Panc1 (cell line): ENCODE data around the gene RBCK1. TPM values are rescaled to one million over a fixed set of nuclear protein-coding genes. Genes with fewer than 3 reads are reported as not detected.

Source experiments
- ATAC-seq: fragments of 200-7000 bp; cut with Tn5 transposase; 2 replicates; pipeline ENCODE4 v1.9.1; 2020; ENCODE audit warnings: mild to moderate bottlenecking, moderate library complexity
- BruUV-seq: library from RNA; stranded (reverse); fragments of 400-500 nt; replicated peaks from 2 replicates; lab custom pipeline; 2021; lab: Mats Ljungman, UMichigan
- CTCF ChIA-PET: fragments of 300-600 bp; sonication (Branson Sonifier 250); formaldehyde crosslinking; loops from one replicate; lab custom pipeline; 2022; ENCODE audit warnings: antibody characterized with exemption; lab: Charles Lee
- POLR2A ChIA-PET: fragments of 300-600 bp; sonication (Branson Sonifier 250); formaldehyde crosslinking; loops from one replicate; lab custom pipeline; 2022; ENCODE audit warnings: antibody characterized with exemption; lab: Charles Lee
- DNase-seq: peaks from one replicate; pipeline ENCODE4 v3.0.0-alpha.2; 2010; ENCODE audit warnings: low read depth, low spot score
- H3K27ac ChIP-seq: 2 replicates; pipeline ENCODE4 v1.5.1; 2011; ENCODE audit warnings: mild to moderate bottlenecking, low read length, inconsistent platforms
- H3K27me3 ChIP-seq: fragments of 200-500 bp; sonication (Bioruptor generic); 2 replicates; pipeline ENCODE4 v1.6.0; 2014; ENCODE audit warnings: low read length, inconsistent platforms; ENCODE audit not compliant: control insufficient read depth, insufficient read depth
- H3K36me3 ChIP-seq: fragments of 200-500 bp; sonication (Bioruptor generic); 2 replicates; pipeline ENCODE4 v1.5.1; 2014; ENCODE audit warnings: inconsistent platforms, mild to moderate bottlenecking, low read length, moderate library complexity; ENCODE audit not compliant: control insufficient read depth, insufficient read depth
- H3K4me1 ChIP-seq: 2 replicates; pipeline ENCODE4 v1.5.1; 2011; ENCODE audit warnings: inconsistent platforms, mild to moderate bottlenecking, low read length, moderate library complexity; ENCODE audit not compliant: control insufficient read depth, insufficient read depth
- H3K4me3 ChIP-seq, 2 experiments: 2 replicates each; pipeline ENCODE4 v1.5.1; 2011 to 2012; ENCODE audit warnings: low read depth in 2 of 2, low read length in 2 of 2, mild to moderate bottlenecking in 2 of 2, inconsistent platforms in 1 of 2, moderate library complexity in 1 of 2
- H3K9me3 ChIP-seq: fragments of 200-500 bp; sonication (Bioruptor generic); 2 replicates; pipeline ENCODE4 v1.5.1; 2014; ENCODE audit warnings: low read depth, mild to moderate bottlenecking, inconsistent platforms, low read length, moderate library complexity; ENCODE audit not compliant: control insufficient read depth, insufficient read depth
- CTCF ChIP-seq: fragments of 450-650 bp; IDR thresholded peaks from 2 replicates; pipeline ENCODE4 v1.5.1; 2017; ENCODE audit warnings: mild to moderate bottlenecking
- POLR2AphosphoS5 ChIP-seq: IDR thresholded peaks from 2 replicates; pipeline ENCODE4 v1.6.1; 2012; ENCODE audit warnings: mild to moderate bottlenecking, low read depth, low read length, moderate library complexity
- REST ChIP-seq, 2 experiments: IDR thresholded peaks; 2 replicates each; pipeline ENCODE4 v1.6.1; 2011 to 2012; ENCODE audit warnings: low read depth in 2 of 2, control low read depth in 1 of 2, low read length in 1 of 2, mild to moderate bottlenecking in 1 of 2, moderate library complexity in 1 of 2; ENCODE audit not compliant: insufficient read depth in 1 of 2
- SIN3A ChIP-seq: IDR thresholded peaks from 2 replicates; pipeline ENCODE4 v1.6.1; 2012; ENCODE audit warnings: low read depth, mild to moderate bottlenecking, low read length, moderate library complexity, borderline replicate concordance; ENCODE audit not compliant: insufficient read depth
- TCF7L2 ChIP-seq: IDR thresholded peaks from 2 replicates; pipeline ENCODE4 v1.6.1; 2011; ENCODE audit warnings: mild to moderate bottlenecking, low read depth, low read length, inconsistent platforms
- in situ Hi-C: cut with HindIII; loops from 2 replicates; pipeline ENCODE4 v1.10.0; 2016; ENCODE audit warnings: low sequenced_read_pairs, low pct_unique_long_range_greater_than_20kb
- intact Hi-C: fragments of 100-400 bp; cut with micrococcal nuclease; formaldehyde crosslinking; loops from one replicate; pipeline ENCODE4 v1.10.0; 2022; ENCODE audit not compliant: unreplicated experiment
- total RNA-seq: library from RNA; stranded (reverse); gene quantifications from one replicate; pipeline ENCODE4 v1.2.1, GENCODE V29; 2021; ENCODE audit not compliant: unreplicated experiment

RBCK1 gene
- total RNA-seq, 1 experiment from 2014 or later: 97.1 TPM

- POLR2A ChIA-PET: interaction anchor here (0.7 kb wide), 1 partner anchor 10 kb away, joined by 4 read pairs; no protein-coding TSS in a partner anchor
- peak overlapping the region; percentile 56 to 76 for H3K4me3 ChIP-seq
- CTCF ChIA-PET: interaction anchor here (0.9 kb wide), 1 partner anchor 49 kb away, joined by 3 read pairs; no protein-coding TSS in a partner anchor
- DNase-seq: no peak
- no peaks in the 10 kb centered on the region for H3K9me3 ChIP-seq
- in situ Hi-C loops (no loop called here), intact Hi-C loops (no loop called here)
- peaks cover 17% of the 10 kb centered on the region for H3K4me1 ChIP-seq
- peak; percentile 56 for ATAC-seq
- TF ChIP-seq SIN3A (no peak), POLR2AphosphoS5 (peak; percentile 7; the same call in 1 of the 2 replicates)
- no TSS peak for BruUV-seq
- H3K36me3 ChIP-seq: no peaks in the 10 kb centered on the region
- H3K27ac ChIP-seq: peak overlapping the region; percentile 81
- no peaks in the 10 kb centered on the region for H3K27me3 ChIP-seq
Observed at GRCh38 chr20:382291-383115, 25.6 kb upstream of the RBCK1 start.

DNA sequence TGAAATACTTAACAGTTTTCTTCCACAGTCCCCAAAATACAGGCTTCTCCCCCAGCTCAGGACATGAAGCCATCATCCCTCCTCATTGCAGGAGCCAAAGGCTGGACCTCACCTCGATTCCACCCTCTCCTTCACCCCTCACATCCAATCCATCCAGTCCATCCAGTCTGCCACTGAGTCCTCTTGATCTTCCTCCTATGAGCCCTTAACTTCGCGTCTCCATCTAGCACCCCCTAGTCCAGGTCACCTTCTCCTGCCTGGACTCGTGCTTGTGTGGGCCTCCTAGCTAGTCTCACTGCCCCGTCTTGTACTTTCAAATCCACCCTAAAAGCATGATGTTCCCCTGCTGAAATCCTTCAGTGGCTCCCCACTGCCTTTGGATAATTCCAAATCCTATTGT is 24.2 kb upstream of the RBCK1 start:
- Histone ChIP-seq H3K27ac (peak overlapping the region; percentile 8; the same call in 1 of the 2 replicates), H3K36me3 (no peaks in the 10 kb centered on the region), H3K27me3 (no peaks in the 10 kb centered on the region), H3K9me3 (no peaks in the 10 kb centered on the region), H3K4me3 (peak overlapping the region in 1 of 2 experiments; percentile 76; a peak in 2 of 4 replicates), H3K4me1 (peaks cover 13% of the 10 kb centered on the region)
- intact Hi-C loops (no loop called here), in situ Hi-C loops (no loop called here)
- ATAC-seq (no peak), DNase-seq (no peak)
- CTCF ChIA-PET: no interaction called here
- POLR2A ChIA-PET: no interaction called here
- TF ChIP-seq REST (IDR thresholded peaks at IDR 0.05; ENCODE audit: insufficient read depth in 1 of 2, low read depth in 2 of 2, low read length in 1 of 2): no peak
- TF ChIP-seq SIN3A: no peak
- TF ChIP-seq CTCF: no peak
- no peak for TF ChIP-seq TCF7L2
- no peak for TF ChIP-seq POLR2AphosphoS5
- no TSS peak for BruUV-seq
